ENCODE measurements around the gene FGFR3. TPM values are rescaled to one million over a fixed set of nuclear protein-coding genes. Genes with fewer than 3 reads are reported as not detected.
A peak's percentile ranks its signal among the peaks of the same experiment; 100 is the strongest.

The FGFR3 gene
- total RNA-seq, 1 experiment from 2014 or later: 34.3 TPM

DNA sequence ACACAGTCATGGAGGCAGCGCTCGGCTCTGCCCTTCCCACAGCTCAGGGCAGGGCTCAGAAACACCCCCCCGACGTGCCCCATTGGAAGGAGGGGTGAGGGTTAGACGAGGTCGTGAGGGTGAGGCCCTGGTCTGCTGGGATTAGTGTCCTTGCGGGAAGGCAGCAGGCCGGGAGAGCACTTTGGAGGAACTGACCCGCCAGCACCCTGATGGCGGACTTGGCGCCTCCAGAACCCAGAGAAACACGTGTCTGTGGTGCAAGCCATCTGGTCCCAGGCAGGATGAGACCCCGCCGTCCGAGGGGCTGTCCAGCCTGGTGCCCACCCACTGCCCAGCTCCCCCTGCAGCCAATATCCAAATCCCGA is 45.5 kb upstream of the FGFR3 start:
- H3K36me3 Mint-ChIP-seq (ENCODE audit: insufficient read depth, unreplicated experiment): peaks cover 17% of the 10 kb centered on the region
- no peak overlapping the region for H3K4me3 Mint-ChIP-seq (ENCODE audit: low read depth, unreplicated experiment)
- no peaks in the 10 kb centered on the region for H3K9me3 Mint-ChIP-seq (ENCODE audit: low read depth, unreplicated experiment)
- intact Hi-C loops (cut with micrococcal nuclease; ENCODE audit: unreplicated experiment): no loop called here
- no peaks in the 10 kb centered on the region for H3K27me3 Mint-ChIP-seq (ENCODE audit: unreplicated experiment)
- BruUV-seq (replicated peaks): no TSS peak
- H3K27ac Mint-ChIP-seq (ENCODE audit: unreplicated experiment): no peak overlapping the region
- DNase-seq: no peak
- no peaks in the 10 kb centered on the region for H3K4me1 Mint-ChIP-seq (ENCODE audit: low read depth, unreplicated experiment)
- TF ChIP-seq, protein P1, sequence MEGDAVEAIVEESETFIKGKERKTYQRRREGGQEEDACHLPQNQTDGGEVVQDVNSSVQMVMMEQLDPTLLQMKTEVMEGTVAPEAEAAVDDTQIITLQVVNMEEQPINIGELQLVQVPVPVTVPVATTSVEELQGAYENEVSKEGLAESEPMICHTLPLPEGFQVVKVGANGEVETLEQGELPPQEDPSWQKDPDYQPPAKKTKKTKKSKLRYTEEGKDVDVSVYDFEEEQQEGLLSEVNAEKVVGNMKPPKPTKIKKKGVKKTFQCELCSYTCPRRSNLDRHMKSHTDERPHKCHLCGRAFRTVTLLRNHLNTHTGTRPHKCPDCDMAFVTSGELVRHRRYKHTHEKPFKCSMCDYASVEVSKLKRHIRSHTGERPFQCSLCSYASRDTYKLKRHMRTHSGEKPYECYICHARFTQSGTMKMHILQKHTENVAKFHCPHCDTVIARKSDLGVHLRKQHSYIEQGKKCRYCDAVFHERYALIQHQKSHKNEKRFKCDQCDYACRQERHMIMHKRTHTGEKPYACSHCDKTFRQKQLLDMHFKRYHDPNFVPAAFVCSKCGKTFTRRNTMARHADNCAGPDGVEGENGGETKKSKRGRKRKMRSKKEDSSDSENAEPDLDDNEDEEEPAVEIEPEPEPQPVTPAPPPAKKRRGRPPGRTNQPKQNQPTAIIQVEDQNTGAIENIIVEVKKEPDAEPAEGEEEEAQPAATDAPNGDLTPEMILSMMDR (IDR thresholded peaks at IDR 0.05; ENCODE audit: unreplicated experiment): no peak
- CTCF ChIA-PET: interaction anchor here (0.9 to 2.6 kb wide), 5 partner anchors 20 to 163 kb away, joined by 3 to 18 read pairs (median 4); no protein-coding TSS in a partner anchor

DNA sequence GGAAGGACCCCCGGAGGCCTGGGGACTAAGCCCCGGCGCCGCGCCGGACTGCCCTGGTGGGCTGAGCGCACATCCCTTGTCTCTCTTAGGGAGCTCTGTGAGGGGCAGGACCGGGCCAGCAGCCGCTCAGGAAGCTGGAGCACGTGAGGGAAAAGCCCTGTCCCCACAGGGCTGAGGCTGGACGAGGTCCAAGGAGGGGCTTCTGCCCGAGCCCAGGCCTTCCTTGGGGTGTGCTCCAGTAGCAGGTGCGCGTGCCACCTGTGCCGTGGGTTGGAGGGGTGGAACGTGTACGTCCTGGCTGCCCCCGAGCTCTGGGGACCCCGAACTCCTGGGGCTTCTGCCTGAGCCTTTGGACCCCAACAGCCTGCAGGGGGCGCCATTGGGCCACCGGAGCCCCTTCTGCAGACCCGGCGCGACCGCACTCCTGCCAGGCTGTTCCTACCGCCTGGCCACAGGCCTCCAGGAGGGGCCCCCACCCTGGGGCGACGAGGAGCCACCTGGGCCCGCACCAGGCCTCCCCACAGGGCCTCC is 44.6 kb upstream of the FGFR3 start:
- Mint-ChIP-seq H3K4me1 (ENCODE audit: low read depth, unreplicated experiment) (no peaks in the 10 kb centered on the region), H3K27me3 (ENCODE audit: unreplicated experiment) (no peaks in the 10 kb centered on the region), H3K36me3 (ENCODE audit: insufficient read depth, unreplicated experiment) (peaks cover 14% of the 10 kb centered on the region), H3K4me3 (ENCODE audit: low read depth, unreplicated experiment) (no peak overlapping the region), H3K27ac (ENCODE audit: unreplicated experiment) (no peak overlapping the region), H3K9me3 (ENCODE audit: low read depth, unreplicated experiment) (no peaks in the 10 kb centered on the region)
- BruUV-seq (replicated peaks): no TSS peak
- TF ChIP-seq, protein P1 (IDR thresholded peaks at IDR 0.05; ENCODE audit: unreplicated experiment): peak; percentile 78
- peak; percentile 89 for DNase-seq
- intact Hi-C loops (cut with micrococcal nuclease; ENCODE audit: unreplicated experiment): loop anchor here (1.0 kb wide), 1 partner anchor 62 kb away; no protein-coding TSS in a partner anchor
- CTCF ChIA-PET: interaction anchor here (2.6 kb wide), 1 partner anchor 62 kb away, joined by 18 read pairs; no protein-coding TSS in a partner anchor

DNA sequence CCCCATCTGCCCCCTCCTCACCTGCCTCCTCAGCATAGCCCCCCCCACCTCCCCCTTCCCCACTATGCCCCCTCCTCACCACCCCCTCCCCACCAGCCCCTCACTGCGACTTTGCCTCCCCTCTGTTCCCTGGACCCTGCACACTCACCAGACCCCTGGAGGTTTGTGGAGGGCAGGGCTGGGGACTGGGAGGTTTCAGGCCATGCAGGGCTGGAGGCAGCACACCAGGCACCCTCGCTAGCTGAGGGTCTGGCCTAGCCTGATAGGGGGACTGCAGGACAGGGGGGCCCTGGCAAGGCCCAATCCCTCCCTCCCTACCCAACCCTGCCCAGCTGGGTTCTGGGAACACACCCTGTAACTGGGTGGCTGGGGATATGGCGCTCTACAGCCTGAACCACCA is 43.7 kb upstream of the FGFR3 start:
- no peak for DNase-seq
- no peaks in the 10 kb centered on the region for H3K4me1 Mint-ChIP-seq (ENCODE audit: low read depth, unreplicated experiment)
- TF ChIP-seq, protein P1 (IDR thresholded peaks at IDR 0.05; ENCODE audit: unreplicated experiment): no peak
- BruUV-seq (replicated peaks): no TSS peak
- H3K27ac Mint-ChIP-seq (ENCODE audit: unreplicated experiment): no peak overlapping the region
- H3K4me3 Mint-ChIP-seq (ENCODE audit: low read depth, unreplicated experiment): no peak overlapping the region
- no peaks in the 10 kb centered on the region for H3K27me3 Mint-ChIP-seq (ENCODE audit: unreplicated experiment)
- H3K9me3 Mint-ChIP-seq (ENCODE audit: low read depth, unreplicated experiment): no peaks in the 10 kb centered on the region
- CTCF ChIA-PET: no interaction called here
- intact Hi-C loops (cut with micrococcal nuclease; ENCODE audit: unreplicated experiment): no loop called here
- peaks cover 14% of the 10 kb centered on the region for H3K36me3 Mint-ChIP-seq (ENCODE audit: insufficient read depth, unreplicated experiment)

DNA sequence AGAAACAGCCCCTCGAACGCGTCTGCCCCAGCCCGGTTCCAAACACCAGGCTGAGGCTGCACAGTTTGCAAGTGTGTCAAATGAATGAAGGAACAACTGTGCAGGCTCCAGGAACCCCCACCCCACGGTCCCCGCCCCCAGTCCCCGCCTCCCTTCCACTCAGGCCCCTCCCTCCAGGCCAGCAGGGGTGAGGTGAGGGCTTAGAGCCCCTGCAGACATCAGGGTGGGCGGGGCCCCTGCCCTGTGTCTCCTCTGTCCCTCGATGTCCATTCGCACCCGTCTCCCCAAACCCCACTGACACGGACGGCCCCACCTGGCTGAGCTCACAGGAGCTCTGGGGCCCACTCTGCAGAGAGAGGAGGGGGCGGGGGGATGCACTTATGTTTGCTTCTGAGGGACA is 43.3 kb upstream of the FGFR3 start:
- no peak overlapping the region for H3K27ac Mint-ChIP-seq (ENCODE audit: unreplicated experiment)
- no TSS peak for BruUV-seq (replicated peaks)
- no peaks in the 10 kb centered on the region for H3K27me3 Mint-ChIP-seq (ENCODE audit: unreplicated experiment)
- intact Hi-C loops (cut with micrococcal nuclease; ENCODE audit: unreplicated experiment): no loop called here
- H3K36me3 Mint-ChIP-seq (ENCODE audit: insufficient read depth, unreplicated experiment): peaks cover 11% of the 10 kb centered on the region
- H3K4me1 Mint-ChIP-seq (ENCODE audit: low read depth, unreplicated experiment): no peaks in the 10 kb centered on the region
- TF ChIP-seq, protein P1 (IDR thresholded peaks at IDR 0.05; ENCODE audit: unreplicated experiment): no peak
- no peak overlapping the region for H3K4me3 Mint-ChIP-seq (ENCODE audit: low read depth, unreplicated experiment)
- CTCF ChIA-PET: no interaction called here
- DNase-seq: no peak
- no peaks in the 10 kb centered on the region for H3K9me3 Mint-ChIP-seq (ENCODE audit: low read depth, unreplicated experiment)

Measured in Calu3 (cell line).